ENCODE measurements around the gene TEX2. TPM values are rescaled to one million over a fixed set of nuclear protein-coding genes. Genes with fewer than 3 reads are reported as not detected.

TEX2 gene
- total and polyA plus RNA-seq, 2 of the 13 experiments (the other 11 are each of a cell fraction or from before 2014, with no cell fraction given): 21.4 to 37.7 TPM

GRCh38 chr17:64147110-64148016, 115.7 kb downstream of the TEX2 start (continued):
- TF ChIP-seq ZNF614 (CRISPR knock-in tag; IDR thresholded peaks at IDR 0.05; ENCODE audit: borderline replicate concordance) (no peak; the same call in 1 of the 2 replicates), RFXAP (CRISPR knock-in tag; IDR thresholded peaks at IDR 0.05; ENCODE audit: borderline replicate concordance) (peak; percentile 60), PAF1 (CRISPR knock-in tag; IDR thresholded peaks at IDR 0.05) (peak; percentile 89), ZBTB7A (CRISPR knock-in tag; IDR thresholded peaks at IDR 0.05) (no peak), ZNF512B (CRISPR knock-in tag; IDR thresholded peaks at IDR 0.05; ENCODE audit: borderline replicate concordance) (no peak), ISX (CRISPR knock-in tag; conservative IDR thresholded peaks at IDR 0.05) (0 out of 2 replicates have a peak, but pooled peaks have one; percentile 37), MLLT10 (CRISPR knock-in tag; IDR thresholded peaks at IDR 0.05) (no peak), BCL3 (CRISPR knock-in tag; IDR thresholded peaks at IDR 0.05) (no peak), ZSCAN25 (CRISPR knock-in tag; IDR thresholded peaks at IDR 0.05) (no peak; the same call in 1 of the 2 replicates), ZBTB21 (CRISPR knock-in tag; IDR thresholded peaks at IDR 0.05) (0 out of 2 replicates have a peak, but pooled peaks have one; percentile 30), ZNF576 (CRISPR knock-in tag; IDR thresholded peaks at IDR 0.05) (no peak), ZSCAN9 (CRISPR knock-in tag; IDR thresholded peaks at IDR 0.05; ENCODE audit: borderline replicate concordance) (no peak; the same call in 1 of the 2 replicates), MBNL3 (CRISPR knock-in tag; conservative IDR thresholded peaks at IDR 0.05) (no peak), ZNF644 (CRISPR knock-in tag; IDR thresholded peaks at IDR 0.05; ENCODE audit: low read depth) (no peak), RBM22 (optimal IDR thresholded peaks at IDR 0.05; ENCODE audit: low read length) (peak; percentile 99), ZBTB8A (CRISPR knock-in tag; IDR thresholded peaks at IDR 0.05; ENCODE audit: borderline replicate concordance, low read depth) (no peak), ZNF335 (CRISPR knock-in tag; IDR thresholded peaks at IDR 0.05) (no peak; the same call in 1 of the 2 replicates), HOXA3 (CRISPR knock-in tag; IDR thresholded peaks at IDR 0.05) (no peak), PITX1 (CRISPR knock-in tag; IDR thresholded peaks at IDR 0.05) (0 out of 2 replicates have a peak, but pooled peaks have one; percentile 7), ZSCAN21 (CRISPR knock-in tag; IDR thresholded peaks at IDR 0.05; ENCODE audit: borderline replicate concordance) (no peak), ZNF597 (CRISPR knock-in tag; IDR thresholded peaks at IDR 0.05) (no peak), EHMT2 (IDR thresholded peaks at IDR 0.05; ENCODE audit: borderline replicate concordance, low read depth, low read length) (no peak)

Data from HepG2 (cell line).